NCI-H1105 treated with DMSO at 0.1 percent for 48 hours (cell line): ENCODE measurements around the gene YIF1B.
"Not testable (repeated sequence)": the region's sequence is repeated elsewhere in the genome, so short reads cannot be mapped to it uniquely, and the experiment has no call there.

ENCODE experiments used
- DNase-seq: peaks from one replicate; lab custom pipeline; 2025; lab: John Stamatoyannopoulos, UW

The YIF1B gene, protein sequence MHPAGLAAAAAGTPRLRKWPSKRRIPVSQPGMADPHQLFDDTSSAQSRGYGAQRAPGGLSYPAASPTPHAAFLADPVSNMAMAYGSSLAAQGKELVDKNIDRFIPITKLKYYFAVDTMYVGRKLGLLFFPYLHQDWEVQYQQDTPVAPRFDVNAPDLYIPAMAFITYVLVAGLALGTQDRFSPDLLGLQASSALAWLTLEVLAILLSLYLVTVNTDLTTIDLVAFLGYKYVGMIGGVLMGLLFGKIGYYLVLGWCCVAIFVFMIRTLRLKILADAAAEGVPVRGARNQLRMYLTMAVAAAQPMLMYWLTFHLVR

DNA sequence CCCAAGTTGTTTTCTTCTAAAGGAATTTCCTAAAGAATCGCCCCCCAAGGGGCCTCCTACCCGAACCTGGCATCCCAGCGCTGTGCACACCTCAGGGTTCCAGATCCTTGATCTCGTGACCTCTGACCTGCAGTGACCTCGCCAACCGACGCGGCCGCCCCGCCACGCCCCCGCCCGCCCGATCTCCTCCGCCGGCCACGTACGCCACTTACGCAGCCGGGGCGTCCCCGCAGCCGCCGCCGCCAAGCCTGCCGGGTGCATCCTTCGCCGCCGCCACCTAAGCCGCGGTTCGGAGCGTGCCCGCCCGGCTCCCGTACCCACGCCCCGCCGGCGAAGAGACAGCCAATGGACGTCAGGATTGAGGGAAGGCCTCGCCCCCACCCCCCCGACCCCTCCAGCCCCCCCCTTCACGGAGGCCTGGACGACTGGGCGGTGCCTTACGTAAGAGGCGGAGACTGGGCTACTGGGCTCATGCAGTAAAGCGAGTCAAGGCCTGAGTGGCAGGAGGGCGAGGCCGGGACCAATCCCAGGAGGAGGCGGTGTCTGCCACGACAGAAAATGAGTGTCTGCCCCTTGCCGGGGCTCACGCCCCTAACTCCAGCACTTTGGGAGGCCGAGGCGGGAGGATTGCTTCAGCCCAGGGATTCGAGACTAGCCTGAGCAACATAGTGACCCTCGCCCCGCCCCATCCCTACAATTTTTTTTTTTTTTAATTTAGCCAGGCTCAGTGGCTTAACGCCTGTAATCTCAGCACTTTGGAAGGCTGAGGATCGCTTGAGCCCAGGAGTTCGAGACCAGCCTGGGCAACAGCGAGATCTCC is at the start of gene YIF1B:
TSS of gene YIF1B (minus strand) at position 291 of the 820 bp plus-strand sequence. CDS start at position 261, 30 bp downstream.
- DNase-seq, result peak; percentile 98

DNA sequence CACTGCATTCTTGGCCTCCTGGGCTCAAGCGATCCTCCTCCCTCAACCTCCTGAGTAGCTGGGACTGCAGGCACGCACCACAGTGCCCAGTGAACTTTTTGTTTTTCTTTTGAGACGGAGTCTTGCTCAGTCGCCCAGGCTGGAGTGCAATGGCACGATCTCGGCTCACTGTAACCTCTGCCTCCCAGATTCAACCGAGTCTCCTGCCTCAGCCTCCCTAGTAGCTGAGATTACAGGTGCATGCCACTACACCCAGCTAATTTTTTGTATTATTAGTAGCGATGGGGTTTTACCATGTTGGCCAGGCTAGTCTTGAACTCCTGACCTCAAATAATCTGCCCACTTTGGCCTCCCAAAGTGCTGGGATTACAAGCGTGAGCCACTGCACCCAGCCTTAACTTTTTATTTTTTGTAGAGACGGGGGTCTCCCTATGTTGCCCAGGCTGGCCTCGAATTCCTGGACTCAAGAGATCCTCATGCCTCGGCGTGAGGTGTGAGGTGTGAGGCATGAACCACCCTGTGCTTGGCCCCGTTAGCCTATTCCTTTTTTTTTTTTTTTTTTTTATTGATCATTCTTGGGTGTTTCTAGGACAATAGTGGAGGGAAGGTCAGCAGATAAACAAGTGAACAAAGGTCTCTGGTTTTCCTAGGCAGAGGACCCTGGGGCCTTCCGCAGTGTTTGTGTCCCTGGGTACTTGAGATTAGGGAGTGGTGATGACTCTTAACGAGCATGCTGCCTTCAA is 47.4 kb upstream of the YIF1B start:
- not testable (repeated sequence) for DNase-seq

DNA sequence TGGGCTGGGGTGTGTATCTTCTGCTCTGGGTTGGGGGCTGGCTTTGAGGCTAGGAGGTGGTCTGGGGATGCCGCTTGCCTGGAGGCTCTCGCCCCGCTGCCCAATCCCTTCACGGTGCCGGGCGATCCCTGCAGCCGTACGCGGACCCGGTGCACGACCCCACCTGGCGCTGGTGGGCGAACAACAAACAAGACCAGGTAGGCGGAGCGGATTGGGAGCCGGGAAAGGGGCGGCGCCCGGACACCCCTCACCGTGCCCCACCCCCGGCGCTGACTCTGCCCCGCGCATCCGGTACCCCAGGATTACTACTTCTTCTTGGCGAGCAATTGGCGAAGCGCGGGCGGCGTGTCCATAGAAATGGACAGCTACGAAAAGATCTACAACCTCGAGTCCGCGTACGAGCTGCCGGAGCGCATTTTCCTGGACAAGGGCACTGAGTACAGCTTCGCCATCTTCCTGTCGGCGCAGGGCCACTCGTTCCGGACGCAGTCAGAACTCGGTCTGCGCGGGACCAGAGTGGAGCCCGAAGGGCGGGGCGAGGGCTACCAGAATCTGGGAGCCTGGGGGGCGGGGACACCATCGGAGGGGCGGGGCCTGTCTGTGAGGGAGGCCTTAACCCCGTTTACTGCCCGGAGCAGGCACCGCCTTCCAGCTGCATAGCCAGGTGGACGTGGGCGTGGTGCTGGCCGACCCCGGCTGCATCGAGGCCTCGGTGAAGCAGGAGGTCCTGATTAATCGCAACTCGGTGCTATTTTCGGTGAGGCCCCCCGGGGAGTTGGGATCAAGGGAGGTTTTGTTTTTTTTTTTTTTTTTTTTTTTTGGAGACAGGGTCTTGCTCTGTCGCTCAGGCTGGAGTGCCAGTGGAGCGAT is 46.6 kb upstream of the YIF1B start:
- DNase-seq, result peak; percentile 81

DNA sequence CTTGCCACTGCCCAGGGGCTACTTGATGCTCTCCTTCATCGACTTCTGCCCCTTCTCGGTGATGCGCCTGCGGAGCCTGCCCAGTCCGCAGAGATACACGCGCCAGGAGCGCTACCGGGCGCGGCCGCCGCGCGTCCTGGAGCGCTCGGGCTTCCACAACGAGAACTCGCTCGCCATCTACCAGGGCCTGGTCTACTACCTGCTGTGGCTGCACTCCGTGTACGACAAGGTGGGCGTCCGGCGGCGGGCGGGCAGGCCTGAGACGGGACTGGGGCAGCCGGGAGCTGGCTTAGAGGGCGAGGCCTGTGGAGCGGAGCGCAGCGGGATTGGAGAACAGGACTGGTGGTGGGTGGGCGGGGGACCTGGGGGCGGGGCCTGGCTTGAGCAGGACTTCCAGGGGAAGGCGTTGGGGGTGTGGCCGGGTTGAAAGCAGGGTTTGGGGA is 45.9 kb upstream of the YIF1B start:
- DNase-seq, result peak; percentile 81

DNA sequence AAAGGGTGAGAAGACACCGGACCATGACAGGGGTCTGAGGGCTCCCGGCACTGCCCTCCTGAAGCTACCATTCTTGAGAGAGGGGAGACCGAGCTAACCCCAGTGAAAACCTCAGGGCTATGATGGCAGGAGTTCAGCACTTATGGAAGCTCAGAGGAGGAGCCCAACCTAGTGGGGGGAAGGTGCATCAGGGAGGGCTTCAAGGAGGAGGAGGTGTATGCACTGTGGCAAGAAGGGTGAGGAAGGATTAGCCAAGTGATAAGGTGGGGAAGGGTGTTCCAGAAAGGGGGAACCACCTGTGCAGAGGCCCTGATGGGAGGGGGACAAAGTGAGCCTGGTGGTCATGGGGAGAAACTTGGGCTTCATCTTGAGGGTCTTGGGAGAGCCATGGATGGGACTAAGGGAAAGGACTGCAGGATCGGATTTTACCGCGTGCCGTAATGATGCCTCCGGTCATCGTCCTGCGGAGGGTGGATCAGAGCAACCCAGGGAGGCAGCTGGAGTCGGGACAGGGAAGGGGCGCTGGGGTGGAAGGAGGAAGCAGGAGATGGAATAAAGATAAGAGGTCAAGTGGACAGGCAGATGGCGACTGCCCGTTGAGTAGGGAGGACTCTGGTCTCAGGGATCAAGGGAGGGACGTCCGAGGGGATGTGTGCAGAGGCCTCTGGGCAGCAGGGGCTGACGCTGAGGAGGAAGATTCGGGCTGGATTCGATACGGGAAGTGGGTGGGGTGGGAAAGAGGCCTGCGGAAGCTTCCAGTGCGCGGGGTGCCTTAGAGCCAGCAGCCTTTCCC is 45.3 kb upstream of the YIF1B start:
- DNase-seq, result no peak

DNA sequence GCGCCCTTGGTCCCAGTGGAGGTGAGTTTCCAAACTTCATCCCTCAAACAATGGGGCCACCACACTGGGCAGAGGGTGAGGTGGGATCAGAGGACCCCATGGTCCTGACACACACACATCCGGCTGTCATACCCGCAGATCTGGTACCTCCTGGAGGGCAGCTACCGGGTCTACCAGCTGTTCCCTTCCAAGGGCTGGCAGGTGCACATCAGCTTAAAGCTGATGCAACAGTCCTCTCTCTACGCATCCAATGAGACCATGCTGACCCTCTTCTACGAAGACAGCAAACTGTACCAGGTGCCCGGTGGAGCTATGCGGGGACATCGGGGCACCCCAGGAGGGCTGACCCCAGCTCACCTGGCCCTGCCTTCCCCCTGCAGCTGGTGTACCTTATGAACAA is 44.6 kb upstream of the YIF1B start:
- DNase-seq, result no peak

DNA sequence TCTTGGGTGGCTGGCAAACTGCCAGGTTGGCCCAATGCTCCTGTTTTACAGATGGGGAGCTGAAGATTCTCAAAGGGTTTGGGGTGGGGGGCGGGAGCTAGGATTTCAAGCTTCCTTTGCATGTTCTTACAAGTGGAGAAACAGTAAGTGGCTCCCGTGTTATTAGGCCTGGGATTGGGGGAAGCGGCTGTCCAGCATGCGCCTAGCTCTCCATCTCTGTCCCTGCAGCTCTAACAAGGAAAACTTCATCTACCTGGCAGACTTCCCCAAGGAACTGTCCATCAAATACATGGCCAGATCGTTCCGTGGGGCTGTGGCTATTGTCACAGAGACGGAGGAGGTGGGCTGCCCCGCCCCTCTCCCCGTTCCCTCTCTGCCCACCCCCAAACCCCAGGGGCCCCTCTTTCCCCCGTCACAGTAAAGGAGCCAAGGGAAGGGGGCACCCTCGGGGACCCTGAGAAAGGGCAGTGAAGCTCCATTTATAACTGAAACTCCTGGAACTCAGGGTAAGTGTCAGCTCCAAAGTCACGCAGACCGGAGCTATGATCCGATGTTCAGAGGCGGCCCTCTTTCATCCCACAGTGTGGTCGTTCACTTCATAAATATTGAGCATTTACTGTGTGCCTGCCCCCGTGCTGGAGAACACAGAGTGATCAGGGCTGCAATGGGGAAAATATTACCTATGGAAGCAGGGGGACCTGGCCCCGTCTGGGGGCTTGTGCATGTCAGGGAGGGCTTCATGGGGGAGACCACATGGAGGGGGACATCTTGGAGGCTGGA is 43.7 kb upstream of the YIF1B start:
- no peak for DNase-seq

DNA sequence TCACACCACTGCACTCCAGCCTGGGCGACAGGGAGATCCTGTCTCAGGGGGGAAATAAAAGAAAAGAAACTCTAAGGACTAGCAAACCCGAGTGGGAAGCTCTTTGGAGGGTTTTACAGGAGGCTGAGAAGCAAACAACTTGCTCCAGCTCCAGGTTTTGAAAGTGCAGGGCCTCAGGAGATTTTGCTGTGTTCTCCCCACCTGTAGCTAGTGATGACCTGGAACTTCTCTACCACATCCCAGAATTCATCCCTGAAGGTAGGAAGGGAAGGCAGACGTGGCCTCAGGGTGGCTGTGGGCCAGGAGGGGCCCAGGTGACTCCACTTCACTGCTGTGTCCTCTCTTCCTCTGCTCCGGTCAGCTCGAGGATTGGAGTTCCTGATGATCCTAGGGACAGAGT is 42.3 kb upstream of the YIF1B start:
- DNase-seq, result no peak

DNA sequence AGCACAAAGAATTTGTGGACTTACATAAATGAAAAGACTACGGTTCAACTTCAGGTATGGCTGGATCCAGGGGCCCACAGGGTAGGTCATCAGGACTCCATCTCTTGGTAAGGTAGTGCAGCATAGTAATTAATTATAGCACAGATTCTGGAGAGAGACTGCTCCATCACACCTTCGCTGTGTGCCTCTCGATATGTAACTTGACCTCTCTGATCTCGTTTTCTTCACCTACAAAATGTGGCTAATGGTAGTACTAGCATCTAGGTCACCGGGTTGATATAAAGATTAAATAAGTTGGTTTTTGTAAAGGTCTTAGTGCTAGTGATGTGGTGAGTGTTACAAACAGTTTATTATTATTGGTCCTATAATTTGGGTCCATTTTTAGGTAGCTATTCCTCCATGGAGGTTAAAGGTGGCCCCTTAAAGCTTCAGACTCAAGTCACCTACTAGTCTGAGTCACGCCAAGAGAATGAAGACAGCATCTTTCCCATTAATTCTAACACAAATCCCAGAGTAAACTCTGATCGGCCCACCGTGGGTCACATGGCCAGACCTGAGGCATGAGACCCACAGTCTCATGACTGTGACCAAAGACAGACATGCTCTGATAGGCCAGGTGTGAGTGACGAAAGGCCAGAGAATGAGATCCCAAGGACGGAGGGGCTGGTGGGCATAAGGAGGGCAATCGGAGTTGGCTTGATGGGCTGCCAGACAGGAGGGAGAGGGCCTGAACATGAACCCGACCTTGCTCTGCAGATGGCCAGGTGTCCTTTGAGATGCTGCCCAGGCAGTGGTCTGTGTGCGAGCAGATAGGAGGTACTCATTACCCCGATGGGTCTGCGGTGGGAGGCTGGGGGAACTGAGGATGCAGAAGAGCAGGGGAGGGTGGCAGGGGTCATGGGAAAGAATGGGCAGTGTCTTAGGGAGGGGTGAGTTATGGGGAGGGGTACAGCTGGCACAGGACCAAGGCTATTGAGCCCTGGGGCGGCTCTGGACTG is 40.3 kb upstream of the YIF1B start:
- no peak for DNase-seq

DNA sequence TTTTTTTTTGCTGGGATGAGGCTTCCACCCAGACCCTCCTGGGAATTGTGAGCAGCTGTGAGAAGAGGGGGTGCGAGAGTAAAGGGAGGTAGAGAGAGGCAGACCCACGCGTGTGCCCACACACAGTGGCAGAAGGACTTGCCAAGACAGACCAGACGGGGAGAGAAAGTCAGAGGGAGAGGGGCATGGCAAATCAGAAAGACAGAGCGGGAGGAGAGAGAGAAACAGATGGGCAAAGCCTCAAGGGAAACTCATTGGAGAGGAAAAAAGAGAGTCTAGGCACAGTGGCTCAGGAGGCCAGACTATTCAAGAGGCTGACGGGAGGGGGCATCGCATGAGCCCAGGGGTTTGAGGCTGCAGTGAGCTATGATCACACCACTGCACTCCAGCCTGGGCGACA is 36.9 kb upstream of the YIF1B start:
- DNase-seq, result no peak

DNA sequence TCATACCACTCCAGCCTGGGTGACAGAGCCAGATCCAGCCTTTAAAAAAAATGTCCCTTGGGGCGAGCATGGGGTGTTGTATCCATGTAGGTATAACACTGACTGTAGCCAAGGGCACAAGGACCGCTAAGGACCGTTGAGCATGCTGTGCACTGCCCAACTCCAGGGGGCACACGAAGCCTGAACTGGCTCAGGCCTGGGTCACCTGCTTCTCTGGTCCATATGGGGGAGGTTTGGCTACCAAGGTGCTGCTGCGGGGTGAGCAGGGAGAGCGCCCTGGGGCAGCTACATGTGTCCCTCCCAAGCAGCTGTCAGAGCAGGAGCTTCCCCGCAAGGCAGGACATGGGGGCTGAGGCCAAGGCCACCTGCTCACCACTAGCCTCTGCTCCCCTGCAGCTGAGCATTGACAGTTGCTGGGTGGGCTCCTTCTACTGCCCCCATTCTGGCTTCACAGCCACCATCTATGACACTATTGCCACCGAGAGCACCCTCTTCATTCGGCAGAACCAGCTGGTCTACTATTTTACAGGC is 36.2 kb upstream of the YIF1B start:
- DNase-seq, result no peak

DNA sequence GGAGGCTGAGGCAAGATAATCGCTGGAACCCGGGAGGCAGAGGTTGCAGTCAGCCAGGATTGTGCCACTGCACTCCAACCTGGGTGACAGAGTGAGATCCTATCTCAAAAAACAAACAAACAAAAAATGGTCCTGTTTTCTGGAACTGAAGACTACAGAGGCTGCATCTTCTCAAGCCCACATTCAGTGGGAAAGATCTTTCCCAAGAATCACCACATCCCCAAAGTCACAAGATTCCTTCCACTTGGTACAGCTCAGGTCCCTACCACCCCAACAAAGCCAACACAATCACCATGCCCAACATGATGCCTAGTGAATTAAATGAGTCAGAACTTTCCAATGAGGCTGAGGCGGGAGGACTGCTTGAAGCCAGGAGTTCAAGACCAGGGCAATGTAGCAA is 35.1 kb upstream of the YIF1B start:
- no peak for DNase-seq

DNA sequence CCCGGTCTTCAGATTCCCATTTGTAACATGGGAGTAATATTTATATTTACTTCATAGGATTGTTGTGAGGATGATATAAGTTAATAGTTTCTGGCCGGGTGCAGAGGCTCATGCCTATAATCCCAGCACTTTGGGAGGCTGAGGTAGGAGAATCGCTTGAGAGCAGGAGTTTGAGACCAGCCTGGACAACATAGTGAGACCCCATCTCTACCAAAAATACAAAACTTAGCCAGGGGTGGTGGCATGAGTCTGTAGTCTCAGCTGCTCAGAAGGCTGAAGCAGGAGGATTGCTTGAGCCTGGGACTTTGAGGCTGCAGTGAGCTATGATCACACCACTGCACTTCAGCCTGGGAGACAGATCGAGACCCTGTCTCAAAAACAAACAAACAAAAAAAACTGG is 31.1 kb upstream of the YIF1B start:
- DNase-seq, result no peak

DNA sequence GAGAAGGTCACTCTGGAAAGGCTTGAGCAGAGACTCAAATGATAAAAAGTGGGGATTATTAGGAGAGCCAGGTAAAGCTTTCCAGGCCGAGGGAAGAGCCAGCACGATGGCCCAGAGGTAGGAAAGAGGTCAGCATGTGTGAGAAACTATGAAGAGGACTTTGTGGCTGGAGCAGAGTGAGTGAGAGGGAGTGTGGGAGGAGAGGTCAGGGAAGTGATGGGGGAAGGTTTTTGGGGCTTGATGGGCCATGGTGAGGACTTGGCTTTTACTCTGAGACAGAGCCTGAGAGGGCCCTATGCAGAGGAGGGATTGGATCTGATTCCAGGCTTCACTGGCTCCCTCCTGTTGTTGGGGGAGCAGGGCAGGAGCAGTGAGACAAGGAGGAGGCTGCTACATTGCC is 25.2 kb upstream of the YIF1B start:
- no peak for DNase-seq

DNA sequence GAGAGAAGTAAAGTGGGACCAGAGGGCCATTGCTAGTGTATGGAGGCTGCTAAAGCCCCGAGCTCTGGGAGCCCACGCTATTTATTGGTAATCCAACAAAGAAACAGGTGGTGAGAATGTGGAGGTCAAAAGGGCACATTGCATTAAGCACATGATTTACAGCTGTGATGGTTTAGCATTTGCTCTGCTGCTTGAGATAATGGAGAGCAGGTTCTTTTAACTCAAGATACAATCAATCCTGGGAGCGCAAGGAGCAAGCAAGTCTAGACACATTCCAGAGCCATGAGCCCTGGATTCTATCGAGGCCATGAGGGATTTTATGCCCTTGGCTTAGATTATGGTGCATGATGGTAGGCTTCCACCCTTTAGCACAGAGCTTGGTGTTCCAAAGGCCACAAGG is 23.3 kb upstream of the YIF1B start:
- DNase-seq, result not testable (repeated sequence)

DNA sequence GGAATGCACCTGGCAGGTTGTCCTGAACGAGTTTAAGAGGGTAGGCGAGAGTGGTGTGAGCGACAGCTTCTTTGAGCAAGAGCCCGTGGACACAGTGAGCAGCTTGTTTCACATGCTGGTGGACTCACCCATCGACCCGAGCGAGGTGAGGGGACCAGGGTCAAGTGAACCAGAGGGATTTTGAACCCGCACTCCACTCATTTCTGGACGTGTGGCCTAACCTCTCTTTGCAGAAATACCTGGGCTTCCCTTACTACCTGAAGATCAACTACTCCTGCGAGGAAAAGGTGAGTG is 21.6 kb upstream of the YIF1B start:
- DNase-seq, result no peak

DNA sequence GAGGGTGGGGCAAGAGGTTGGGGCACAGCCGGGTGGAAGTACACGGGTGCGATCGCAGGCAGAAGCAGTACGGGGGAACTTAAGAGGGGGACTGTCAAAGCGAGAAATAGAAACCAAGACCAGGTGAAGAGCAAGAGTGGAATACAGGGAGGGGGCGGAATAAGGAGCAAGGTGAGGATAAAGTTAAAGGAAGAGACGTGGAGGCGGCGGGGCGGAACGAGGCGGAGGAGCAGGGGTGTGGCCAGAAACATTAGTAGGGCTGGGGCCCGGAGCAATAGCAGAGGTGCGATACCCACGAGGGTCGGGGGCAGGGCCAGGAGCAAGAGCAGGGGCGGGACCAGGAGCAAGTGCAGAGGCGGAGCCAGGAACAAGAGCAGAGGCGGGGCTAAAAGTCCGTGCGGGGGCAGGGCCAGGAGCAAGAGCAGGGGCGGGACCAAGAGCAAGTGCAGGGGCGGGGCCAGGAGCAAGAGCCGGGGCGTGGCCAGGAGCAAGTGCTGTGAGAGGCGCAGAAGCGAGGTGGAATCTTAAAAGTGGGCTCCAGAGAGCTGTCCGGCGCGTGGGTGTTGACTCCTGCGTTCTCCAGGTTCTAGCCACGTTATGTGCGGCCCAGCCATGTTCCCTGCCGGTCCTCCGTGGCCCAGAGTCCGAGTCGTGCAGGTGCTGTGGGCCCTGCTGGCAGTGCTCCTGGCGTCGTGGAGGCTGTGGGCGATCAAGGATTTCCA is 21.1 kb upstream of the YIF1B start:
- peak; percentile 94 for DNase-seq
